ENCODE measurements around the gene OR6J1.

DNA sequence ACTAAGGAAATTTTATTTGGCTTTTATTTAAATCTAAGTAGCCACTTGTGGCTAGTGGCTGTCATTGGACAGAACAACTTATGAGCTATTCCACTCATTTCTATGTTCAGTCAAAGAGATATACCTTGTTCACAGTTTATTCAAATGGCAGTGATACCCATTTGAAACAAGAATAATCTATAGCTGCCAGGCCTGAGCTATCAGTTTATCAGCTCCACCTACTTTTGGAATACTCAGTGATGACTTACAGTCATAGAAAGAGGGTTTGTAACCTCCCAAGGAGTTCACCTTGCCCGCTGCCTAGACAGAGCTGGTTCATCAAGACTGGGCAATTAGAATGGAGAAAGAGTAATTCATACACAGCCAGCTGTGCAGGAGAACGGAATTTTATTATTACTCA lies 50.6 kb downstream of the OR6J1 start:
- TF ChIP-seq RFX5 (IDR thresholded peaks at IDR 0.05) (no peak), EP300 (IDR thresholded peaks at IDR 0.05) (no peak), POLR2A (IDR thresholded peaks at IDR 0.05; ENCODE audit: low read length) (no peak), BHLHE40 (IDR thresholded peaks at IDR 0.05; ENCODE audit: low read depth, low read length) (no peak)
- TF ChIP-seq, protein P1, sequence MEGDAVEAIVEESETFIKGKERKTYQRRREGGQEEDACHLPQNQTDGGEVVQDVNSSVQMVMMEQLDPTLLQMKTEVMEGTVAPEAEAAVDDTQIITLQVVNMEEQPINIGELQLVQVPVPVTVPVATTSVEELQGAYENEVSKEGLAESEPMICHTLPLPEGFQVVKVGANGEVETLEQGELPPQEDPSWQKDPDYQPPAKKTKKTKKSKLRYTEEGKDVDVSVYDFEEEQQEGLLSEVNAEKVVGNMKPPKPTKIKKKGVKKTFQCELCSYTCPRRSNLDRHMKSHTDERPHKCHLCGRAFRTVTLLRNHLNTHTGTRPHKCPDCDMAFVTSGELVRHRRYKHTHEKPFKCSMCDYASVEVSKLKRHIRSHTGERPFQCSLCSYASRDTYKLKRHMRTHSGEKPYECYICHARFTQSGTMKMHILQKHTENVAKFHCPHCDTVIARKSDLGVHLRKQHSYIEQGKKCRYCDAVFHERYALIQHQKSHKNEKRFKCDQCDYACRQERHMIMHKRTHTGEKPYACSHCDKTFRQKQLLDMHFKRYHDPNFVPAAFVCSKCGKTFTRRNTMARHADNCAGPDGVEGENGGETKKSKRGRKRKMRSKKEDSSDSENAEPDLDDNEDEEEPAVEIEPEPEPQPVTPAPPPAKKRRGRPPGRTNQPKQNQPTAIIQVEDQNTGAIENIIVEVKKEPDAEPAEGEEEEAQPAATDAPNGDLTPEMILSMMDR (IDR thresholded peaks at IDR 0.05) = no peak
- TF ChIP-seq, protein P2, sequence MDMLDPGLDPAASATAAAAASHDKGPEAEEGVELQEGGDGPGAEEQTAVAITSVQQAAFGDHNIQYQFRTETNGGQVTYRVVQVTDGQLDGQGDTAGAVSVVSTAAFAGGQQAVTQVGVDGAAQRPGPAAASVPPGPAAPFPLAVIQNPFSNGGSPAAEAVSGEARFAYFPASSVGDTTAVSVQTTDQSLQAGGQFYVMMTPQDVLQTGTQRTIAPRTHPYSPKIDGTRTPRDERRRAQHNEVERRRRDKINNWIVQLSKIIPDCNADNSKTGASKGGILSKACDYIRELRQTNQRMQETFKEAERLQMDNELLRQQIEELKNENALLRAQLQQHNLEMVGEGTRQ (IDR thresholded peaks at IDR 0.05) = no peak
